OCI-LY7 (cell line): ENCODE results near the gene MYO9B. TPM values are rescaled to one million over a fixed set of nuclear protein-coding genes. Genes with fewer than 3 reads are reported as not detected.
"Not testable (repeated sequence)": the region's sequence is repeated elsewhere in the genome, so short reads cannot be mapped to it uniquely, and the experiment has no call there.

Source experiments
- BruUV-seq: library from RNA; stranded (reverse); fragments of 400-500 nt; replicated peaks from 2 replicates; lab custom pipeline; 2021; lab: Mats Ljungman, UMichigan
- CTCF ChIA-PET: fragments of 300-600 bp; sonication (Branson Sonifier 250); formaldehyde crosslinking; loops from one replicate; lab custom pipeline; 2022; ENCODE audit warnings: antibody characterized with exemption; ENCODE audit not compliant: unreplicated experiment; lab: Charles Lee
- POLR2A ChIA-PET: fragments of 300-600 bp; sonication (Branson Sonifier 250); formaldehyde crosslinking; loops from one replicate; lab custom pipeline; 2022; ENCODE audit warnings: antibody characterized with exemption; lab: Charles Lee
- DNase-seq: peaks from one replicate; pipeline ENCODE4 v3.0.0-alpha.2; 2015; ENCODE audit warnings: low spot score
- H2AFZ ChIP-seq: fragments of 200-600 bp; sonication (generic), shearing (Covaris generic); 2 replicates; pipeline ENCODE4 v1.6.1; 2014; ENCODE audit warnings: mild to moderate bottlenecking, antibody characterized with exemption, low read length, moderate library complexity
- H3K27ac ChIP-seq: fragments of 200-600 bp; sonication (generic); 2 replicates; pipeline ENCODE4 v1.5.1; 2014; ENCODE audit warnings: mixed run types, low read depth, mild to moderate bottlenecking, moderate library complexity, low read length, inconsistent platforms; ENCODE audit not compliant: poor library complexity, severe bottlenecking
- H3K36me3 ChIP-seq: fragments of 200-600 bp; sonication (generic); 2 replicates; pipeline ENCODE4 v1.6.1; 2014; ENCODE audit warnings: mild to moderate bottlenecking, antibody characterized with exemption, low read length, moderate library complexity, mixed read lengths; ENCODE audit not compliant: insufficient read depth
- H3K4me1 ChIP-seq: fragments of 200-600 bp; sonication (generic); 2 replicates; pipeline ENCODE4 v1.5.1; 2014; ENCODE audit warnings: mild to moderate bottlenecking, low read length; ENCODE audit not compliant: insufficient read depth, poor library complexity, severe bottlenecking
- H3K4me2 ChIP-seq: fragments of 200-600 bp; sonication (generic); 2 replicates; pipeline ENCODE4 v1.6.1; 2014; ENCODE audit warnings: mild to moderate bottlenecking, low read length
- H3K4me3 ChIP-seq: fragments of 200-600 bp; sonication (generic); 2 replicates; pipeline ENCODE4 v1.5.1; 2014; ENCODE audit warnings: mild to moderate bottlenecking, low read depth, low read length; ENCODE audit not compliant: poor library complexity, severe bottlenecking
- H3K79me2 ChIP-seq: fragments of 200-600 bp; sonication (generic); 2 replicates; pipeline ENCODE4 v1.6.1; 2016; ENCODE audit warnings: low read depth, mild to moderate bottlenecking, low read length, moderate library complexity, mixed read lengths; ENCODE audit not compliant: insufficient read depth
- H3K9me2 ChIP-seq: fragments of 200-600 bp; sonication (generic); 2 replicates; pipeline ENCODE4 v1.6.1; 2016; ENCODE audit warnings: mild to moderate bottlenecking, low read length, mixed read lengths; ENCODE audit not compliant: insufficient read depth
- H3K9me3 ChIP-seq: fragments of 200-600 bp; sonication (generic); 2 replicates; pipeline ENCODE4 v1.6.1; 2014; ENCODE audit warnings: mild to moderate bottlenecking, mixed run types, low read length, mixed read lengths
- H4K20me1 ChIP-seq: fragments of 200-600 bp; sonication (generic); 2 replicates; pipeline ENCODE4 v1.6.1; 2014; ENCODE audit warnings: mild to moderate bottlenecking, antibody characterized with exemption, low read length, moderate library complexity, mixed read lengths; ENCODE audit not compliant: insufficient read depth
- CTCF ChIP-seq: fragments of 200-600 bp; sonication (generic); conservative IDR thresholded peaks from 2 replicates; pipeline ENCODE4 v1.5.1; 2014; ENCODE audit warnings: mild to moderate bottlenecking, antibody characterized with exemption, low read length, moderate library complexity, mixed read lengths
- EZH2phosphoT487 ChIP-seq: fragments of 200-600 bp; sonication (generic); IDR thresholded peaks from 2 replicates; pipeline ENCODE4 v1.6.1; 2018; ENCODE audit warnings: low read depth, borderline replicate concordance, mild to moderate bottlenecking, mixed run types, antibody characterized with exemption, low read length, moderate library complexity, mixed read lengths
- intact Hi-C: fragments of 100-400 bp; cut with micrococcal nuclease; formaldehyde crosslinking; loops from one replicate; pipeline ENCODE4 v1.10.0; 2022; ENCODE audit not compliant: unreplicated experiment
- total RNA-seq, 2 experiments: library from RNA; depleted of rRNA in 1 of 2; stranded (reverse); fragments of >200 nt in 1 of 2; shearing (Covaris generic) in 1 of 2; gene quantifications; 2 replicates each; pipeline ENCODE4 v1.2.3, GENCODE V29; 2014 to 2022

MYO9B gene
- total RNA-seq, 2 experiments from 2014 or later, result 74.7 to 150 TPM

GRCh38 chr19:17158584-17158983 is 83.0 kb downstream of the MYO9B start:
- POLR2A ChIA-PET, result no interaction called here
- DNase-seq, result no peak

DNA sequence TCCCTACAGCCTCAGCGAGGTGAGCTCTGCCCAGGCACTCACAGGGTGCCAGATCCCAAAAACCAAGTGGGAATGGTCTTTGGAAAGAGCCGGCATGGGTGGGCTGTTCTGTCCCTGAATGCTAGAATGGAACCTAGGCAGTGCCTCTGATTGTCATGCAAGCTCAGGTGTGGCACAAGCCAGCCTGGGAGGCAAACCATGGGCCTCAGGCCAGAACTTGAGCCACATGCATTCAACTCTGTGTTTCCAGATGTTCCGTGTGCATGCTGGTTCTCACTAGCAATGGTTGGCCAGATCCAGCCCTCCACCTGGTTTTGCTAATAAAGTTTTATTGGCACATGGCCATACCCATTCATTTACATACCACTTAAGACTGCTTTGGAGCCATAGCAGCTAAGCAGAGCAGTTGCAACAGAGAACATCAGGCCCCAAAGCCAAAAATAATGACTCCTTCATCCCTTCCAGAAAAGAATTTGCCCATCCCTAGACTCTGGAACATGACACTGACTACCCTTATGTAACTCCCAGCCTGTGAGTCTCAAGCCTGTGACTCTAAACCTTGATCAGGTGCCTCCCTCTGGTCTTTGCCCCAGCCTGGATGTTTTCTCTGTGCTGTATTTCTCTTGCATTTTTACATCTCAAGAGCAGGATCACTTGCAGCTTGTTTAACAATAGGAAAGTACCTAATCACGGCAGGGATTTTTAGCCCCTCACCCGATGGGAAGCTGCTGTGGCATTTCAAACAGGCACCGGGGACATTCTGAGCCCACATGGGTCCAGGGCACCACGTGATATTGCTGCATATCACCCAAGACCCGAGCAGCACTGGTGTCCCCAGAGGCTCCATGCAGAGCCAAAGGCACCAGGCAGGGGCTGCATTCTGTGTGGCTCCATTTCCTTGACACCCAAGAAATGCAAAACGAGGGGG is 84.2 kb downstream of the MYO9B start:
- H3K9me2 ChIP-seq, result no peaks in the 10 kb centered on the region
- ChIA-PET POLR2A (interaction anchor here (0.6 kb wide), 2 partner anchors 25 to 28 kb away, joined by 5 read pairs; no protein-coding TSS in a partner anchor), CTCF (no interaction called here)
- H3K4me3 ChIP-seq, result no peak overlapping the region
- peaks cover 6% of the 10 kb centered on the region for H3K4me1 ChIP-seq
- H3K4me2 ChIP-seq, result no peak overlapping the region
- DNase-seq, result no peak
- TF ChIP-seq CTCF (no peak), EZH2phosphoT487 (no peak)
- intact Hi-C loops, result no loop called here
- H3K36me3 ChIP-seq, result peaks cover 86% of the 10 kb centered on the region
- no TSS peak for BruUV-seq
- H3K27ac ChIP-seq, result peak overlapping the region; percentile 20
- H3K9me3 ChIP-seq, result no peaks in the 10 kb centered on the region
- H4K20me1 ChIP-seq, result no peaks in the 10 kb centered on the region
- H3K79me2 ChIP-seq, result no peaks in the 10 kb centered on the region
- no peak overlapping the region for H2AFZ ChIP-seq

More at GRCh38 chr19:17158584-17158983, 83.0 kb downstream of the MYO9B start:
- no peak overlapping the region for H3K27ac ChIP-seq
- no peaks in the 10 kb centered on the region for H3K9me3 ChIP-seq
- TF ChIP-seq EZH2phosphoT487 (no peak), CTCF (no peak)
- H3K36me3 ChIP-seq, result peaks cover 86% of the 10 kb centered on the region
- no peaks in the 10 kb centered on the region for H3K79me2 ChIP-seq
- no peak overlapping the region for H3K4me3 ChIP-seq
- no TSS peak for BruUV-seq
- no peak overlapping the region for H2AFZ ChIP-seq
- CTCF ChIA-PET, result no interaction called here
- peaks cover 6% of the 10 kb centered on the region for H3K4me1 ChIP-seq
- no peaks in the 10 kb centered on the region for H3K9me2 ChIP-seq
- intact Hi-C loops, result no loop called here
- no peaks in the 10 kb centered on the region for H4K20me1 ChIP-seq
- no peak overlapping the region for H3K4me2 ChIP-seq

GRCh38 chr19:17160908-17161307 is 85.3 kb downstream of the MYO9B start:
- H2AFZ ChIP-seq, result no peak overlapping the region
- DNase-seq, result no peak
- no peaks in the 10 kb centered on the region for H3K79me2 ChIP-seq
- H3K27ac ChIP-seq, result no peak overlapping the region
- H3K4me2 ChIP-seq, result no peak overlapping the region
- ChIA-PET POLR2A (interaction anchor here (0.6 kb wide), 1 partner anchor 87 kb away, joined by 4 read pairs; no protein-coding TSS in a partner anchor), CTCF (no interaction called here)
- no peaks in the 10 kb centered on the region for H4K20me1 ChIP-seq
- no peaks in the 10 kb centered on the region for H3K9me3 ChIP-seq
- no TSS peak for BruUV-seq
- peaks cover 86% of the 10 kb centered on the region for H3K36me3 ChIP-seq
- H3K9me2 ChIP-seq, result no peaks in the 10 kb centered on the region
- TF ChIP-seq EZH2phosphoT487, result no peak
- no peak for TF ChIP-seq CTCF
- H3K4me3 ChIP-seq, result no peak overlapping the region
- intact Hi-C loops, result no loop called here
- H3K4me1 ChIP-seq, result peaks cover 6% of the 10 kb centered on the region

- H3K4me2 ChIP-seq, DNase-seq, H3K4me3 ChIP-seq, POLR2A ChIA-PET, H3K4me1 ChIP-seq, H3K27ac ChIP-seq, H3K9me3 ChIP-seq, intact Hi-C loops, H4K20me1 ChIP-seq, H3K9me2 ChIP-seq, CTCF ChIA-PET, H3K79me2 ChIP-seq, H2AFZ ChIP-seq, BruUV-seq: not testable (repeated sequence)
- peaks cover 86% of the 10 kb centered on the region for H3K36me3 ChIP-seq
Measured at GRCh38 chr19:17162131-17162530, 86.6 kb downstream of the MYO9B start.
